Upper lobe of left lung (tissue), 4 donors: ENCODE results near the gene FRY.

ENCODE experiments used
- CTCF ChIP-seq, 6 experiments: fragments of 450-650 bp in 4 of 6; fragments of 200-600 bp in 2 of 6; sonication (generic) in 2 of 6; IDR thresholded peaks; one replicate each; pipeline ENCODE4 v1.5.1; 2016 to 2019; ENCODE audit warnings: antibody characterized with exemption in 6 of 6
- EP300 ChIP-seq, 4 donors: sonication (generic); formaldehyde crosslinking; IDR thresholded peaks; one replicate each; pipeline ENCODE4 v1.5.1; 2017; ENCODE audit warnings: antibody characterized with exemption in 4 of 4, control low read depth in 2 of 4

GRCh38 chr13:32281096-32281495 is 249.5 kb downstream of the FRY start:
- no peak for TF ChIP-seq EP300 (IDR thresholded peaks at IDR 0.05)
- no peak for TF ChIP-seq CTCF (IDR thresholded peaks at IDR 0.05)
